HPDE6-E6E7 (cell line): ENCODE data around the gene JARID2.

Source experiments
- DNase-seq: peaks from one replicate; pipeline ENCODE4 v3.0.0; 2011; ENCODE audit warnings: missing footprints; ENCODE audit errors: extremely low spot score

JARID2 gene

GRCh38 chr6:15416932-15417509 is 171.2 kb downstream of the JARID2 start:
- no peak for DNase-seq

- peak; percentile 55 for DNase-seq
These were observed 171.9 kb downstream of the JARID2 start for GRCh38 chr6:15417811-15418210.

- no peak for DNase-seq
These were observed 173.6 kb downstream of the JARID2 start for GRCh38 chr6:15419493-15419892.

GRCh38 chr6:15420959-15421438 is 175.1 kb downstream of the JARID2 start:
- no peak for DNase-seq

GRCh38 chr6:15421945-15422733 is 176.3 kb downstream of the JARID2 start:
- no peak for DNase-seq

GRCh38 chr6:15423286-15423993 is 177.6 kb downstream of the JARID2 start:
- no peak for DNase-seq

- no peak for DNase-seq
These were observed 180.1 kb downstream of the JARID2 start for GRCh38 chr6:15425947-15426346.

- DNase-seq: no peak
These were observed 180.5 kb downstream of the JARID2 start for GRCh38 chr6:15426395-15426794.

- no peak for DNase-seq
These were observed 181.0 kb downstream of the JARID2 start for GRCh38 chr6:15426901-15427300.

- DNase-seq: no peak
These were observed 181.6 kb downstream of the JARID2 start for GRCh38 chr6:15427331-15428070.

GRCh38 chr6:15429141-15430110 is 183.6 kb downstream of the JARID2 start:
- DNase-seq: no peak

GRCh38 chr6:15430186-15430585 is 184.3 kb downstream of the JARID2 start:
- DNase-seq: no peak

- DNase-seq: no peak
These were observed 185.1 kb downstream of the JARID2 start for GRCh38 chr6:15430931-15431405.

GRCh38 chr6:15431762-15432483 is 186.1 kb downstream of the JARID2 start:
- no peak for DNase-seq

- no peak for DNase-seq
These were observed 187.6 kb downstream of the JARID2 start for GRCh38 chr6:15433511-15433861.

GRCh38 chr6:15434263-15434662 is 188.4 kb downstream of the JARID2 start:
- no peak for DNase-seq

GRCh38 chr6:15434823-15435380 is 189.0 kb downstream of the JARID2 start:
- no peak for DNase-seq

GRCh38 chr6:15435468-15435867 is 189.6 kb downstream of the JARID2 start:
- no peak for DNase-seq

- no peak for DNase-seq
These were observed 190.6 kb downstream of the JARID2 start for GRCh38 chr6:15436451-15436850.
